IMR-90 (cell line): ENCODE results near the gene PGBD5.

Experiments used
- CTCF ChIP-seq: conservative IDR thresholded peaks from 2 replicates; pipeline ENCODE4 v1.5.1; 2012; ENCODE audit warnings: mild to moderate bottlenecking, low read depth, low read length, improper control_type of control experiment
- FOS ChIP-seq: fragments of 150-350 bp; IDR thresholded peaks from 2 replicates; pipeline ENCODE4 v1.6.1; 2016; ENCODE audit warnings: low read depth, low read length
- MAFK ChIP-seq: IDR thresholded peaks from 2 replicates; pipeline ENCODE4 v1.6.1; 2012; ENCODE audit warnings: low read depth, low read length, improper control_type of control experiment
- RAD21 ChIP-seq: IDR thresholded peaks from 2 replicates; pipeline ENCODE4 v1.6.1; 2012; ENCODE audit warnings: low read length, improper control_type of control experiment
- RFX5 ChIP-seq: IDR thresholded peaks from 2 replicates; pipeline ENCODE4 v1.8.0; 2012; ENCODE audit warnings: low read depth, mild to moderate bottlenecking, low read length, moderate library complexity

- no peak for TF ChIP-seq CTCF
- TF ChIP-seq RAD21: no peak
- no peak for TF ChIP-seq RFX5
- no peak for TF ChIP-seq FOS
- no peak for TF ChIP-seq MAFK
Observed at GRCh38 chr1:230370109-230370508, 56.0 kb downstream of the PGBD5 start.
